Neural cell (in vitro differentiated cells): ENCODE measurements around the gene EPOP. TPM values are rescaled to one million over a fixed set of nuclear protein-coding genes. Genes with fewer than 3 reads are reported as not detected.

Experiments used
- H2AFZ ChIP-seq: fragments of 200-600, 300-800 bp; sonication (generic), shearing (Covaris generic); 2 replicates; pipeline ENCODE4 v1.6.0; 2014; ENCODE audit warnings: low read depth, mild to moderate bottlenecking, antibody characterized with exemption, low read length, moderate library complexity
- H3F3A ChIP-seq: fragments of 200-600 bp; shearing (Covaris generic); 2 replicates; pipeline ENCODE4 v1.6.1; 2016; ENCODE audit warnings: mild to moderate bottlenecking, moderate library complexity, mixed read lengths, antibody characterized with exemption, low read length; ENCODE audit not compliant: insufficient read depth, poor library complexity, severe bottlenecking
- H3K27ac ChIP-seq: fragments of 200-600, 300-800 bp; sonication (generic), shearing (Covaris generic); 2 replicates; pipeline ENCODE4 v1.5.1; 2014; ENCODE audit warnings: mild to moderate bottlenecking, low read length, moderate library complexity
- H3K27me3 ChIP-seq: fragments of 300-800, 200-600 bp; sonication (generic), shearing (Covaris generic); 2 replicates; pipeline ENCODE4 v1.6.0; 2014; ENCODE audit warnings: mild to moderate bottlenecking, low read depth, low read length, moderate library complexity; ENCODE audit not compliant: insufficient read depth
- H3K36me3 ChIP-seq: fragments of 300-800, 200-600 bp; sonication (generic), shearing (Covaris generic); 2 replicates; pipeline ENCODE4 v1.5.1; 2014; ENCODE audit warnings: mild to moderate bottlenecking, antibody characterized with exemption, low read length, moderate library complexity; ENCODE audit not compliant: insufficient read depth
- H3K4me2 ChIP-seq: fragments of 300-800, 200-600 bp; sonication (generic), shearing (Covaris generic); 2 replicates; pipeline ENCODE4 v1.6.0; 2014; ENCODE audit warnings: mild to moderate bottlenecking, low read length
- H3K4me3 ChIP-seq: fragments of 300-800, 200-600 bp; sonication (generic), shearing (Covaris generic); 2 replicates; pipeline ENCODE4 v1.5.1; 2014; ENCODE audit warnings: mild to moderate bottlenecking, low read length, moderate library complexity
- H3K79me2 ChIP-seq: fragments of 200-600 bp; shearing (Covaris generic); replicated peaks from 2 replicates; pipeline ENCODE4 v1.6.0; 2014; ENCODE audit warnings: mild to moderate bottlenecking, low read length, moderate library complexity; ENCODE audit not compliant: insufficient read depth
- H3K9ac ChIP-seq: fragments of 300-800, 200-600 bp; sonication (generic), shearing (Covaris generic); 2 replicates; pipeline ENCODE4 v1.6.1; 2016; ENCODE audit warnings: mild to moderate bottlenecking, low read length, mixed read lengths
- H3K9me2 ChIP-seq: fragments of 200-600 bp; shearing (Covaris generic); 2 replicates; pipeline ENCODE4 v1.6.1; 2016; ENCODE audit warnings: mild to moderate bottlenecking, low read length, mixed read lengths; ENCODE audit not compliant: insufficient read depth
- H3K9me3 ChIP-seq: fragments of 200-600, 300-800 bp; sonication (generic), shearing (Covaris generic); 2 replicates; pipeline ENCODE4 v1.6.1; 2016; ENCODE audit warnings: mild to moderate bottlenecking, mixed run types, low read length, moderate library complexity, mixed read lengths
- H4K20me1 ChIP-seq: fragments of 200-600 bp; shearing (Covaris generic); 2 replicates; pipeline ENCODE4 v1.6.1; 2016; ENCODE audit warnings: mild to moderate bottlenecking, mixed run types; ENCODE audit not compliant: insufficient read depth
- EP300 ChIP-seq: fragments of 450-650 bp; conservative IDR thresholded peaks from 2 replicates; pipeline ENCODE4 v1.6.1; 2014; ENCODE audit warnings: antibody characterized with exemption, mild to moderate bottlenecking, moderate library complexity; ENCODE audit not compliant: poor library complexity, severe bottlenecking
- EZH2 ChIP-seq: fragments of 200-600, 300-800 bp; shearing (Covaris generic), sonication (generic); IDR thresholded peaks from 2 replicates; pipeline ENCODE4 v1.6.1; 2014; ENCODE audit warnings: antibody characterized with exemption, low read length, borderline replicate concordance, mild to moderate bottlenecking; ENCODE audit not compliant: insufficient read depth, poor library complexity, severe bottlenecking
- MXI1 ChIP-seq: fragments of 450-650 bp; conservative IDR thresholded peaks from 2 replicates; pipeline ENCODE4 v1.6.1; 2014; ENCODE audit warnings: antibody characterized with exemption, mild to moderate bottlenecking; ENCODE audit not compliant: poor library complexity, severe bottlenecking
- POLR2AphosphoS5 ChIP-seq: IDR thresholded peaks from 2 replicates; pipeline ENCODE4 v1.6.1; 2012
- RAD21 ChIP-seq: fragments of 450-650 bp; conservative IDR thresholded peaks from 2 replicates; pipeline ENCODE4 v1.6.1; 2014; ENCODE audit warnings: antibody characterized with exemption, mild to moderate bottlenecking, moderate library complexity
- SMC3 ChIP-seq: fragments of 450-650 bp; conservative IDR thresholded peaks from 2 replicates; pipeline ENCODE4 v1.6.1; 2014; ENCODE audit warnings: antibody characterized with exemption, mild to moderate bottlenecking, moderate library complexity; ENCODE audit not compliant: poor library complexity
- TAF1 ChIP-seq: IDR thresholded peaks from 2 replicates; pipeline ENCODE4 v1.6.1; 2012; ENCODE audit warnings: low read depth
- polyA plus RNA-seq: library from polyadenylated mRNA; depleted of rRNA; stranded (reverse); fragments of >200 nt; gene quantifications from 2 replicates; pipeline ENCODE4 v1.2.3, GENCODE V29; 2014
- TF ChIP-seq, protein P1 (sequence below): fragments of 450-650 bp; IDR thresholded peaks from 2 replicates; pipeline ENCODE4 v1.5.1; 2014; ENCODE audit warnings: antibody characterized with exemption, mild to moderate bottlenecking, moderate library complexity; ENCODE audit not compliant: poor library complexity, severe bottlenecking
- TF ChIP-seq, protein P2 (sequence below): IDR thresholded peaks from 2 replicates; pipeline ENCODE4 v1.6.1; 2012; ENCODE audit warnings: borderline replicate concordance

EPOP gene
- polyA plus RNA-seq, 1 donor from 2014 or later = 1.1 TPM

DNA sequence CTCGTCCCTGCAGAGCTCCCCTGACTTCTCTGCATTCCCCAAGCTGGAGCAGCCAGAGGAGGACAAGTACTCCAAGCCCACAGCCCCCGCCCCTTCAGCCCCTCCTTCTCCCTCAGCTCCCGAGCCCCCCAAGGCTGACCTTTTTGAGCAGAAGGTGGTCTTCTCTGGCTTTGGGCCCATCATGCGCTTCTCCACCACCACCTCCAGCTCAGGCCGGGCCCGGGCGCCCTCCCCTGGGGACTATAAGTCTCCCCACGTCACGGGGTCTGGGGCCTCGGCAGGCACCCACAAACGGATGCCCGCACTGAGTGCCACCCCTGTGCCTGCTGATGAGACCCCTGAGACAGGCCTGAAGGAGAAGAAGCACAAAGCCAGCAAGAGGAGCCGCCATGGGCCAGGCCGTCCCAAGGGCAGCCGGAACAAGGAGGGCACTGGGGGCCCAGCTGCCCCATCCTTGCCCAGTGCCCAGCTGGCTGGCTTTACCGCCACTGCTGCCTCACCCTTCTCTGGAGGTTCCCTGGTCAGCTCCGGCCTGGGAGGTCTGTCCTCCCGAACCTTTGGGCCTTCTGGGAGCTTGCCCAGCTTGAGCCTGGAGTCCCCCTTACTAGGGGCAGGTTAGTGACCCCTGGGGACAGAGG lies 41.7 kb upstream of the EPOP start:
- Histone ChIP-seq H3F3A (no peaks in the 10 kb centered on the region), H3K4me2 (no peak overlapping the region), H3K27me3 (no peaks in the 10 kb centered on the region), H3K9ac (no peak overlapping the region), H3K79me2 (no peaks in the 10 kb centered on the region), H3K9me3 (no peaks in the 10 kb centered on the region), H2AFZ (no peak overlapping the region), H3K27ac (no peak overlapping the region), H4K20me1 (no peaks in the 10 kb centered on the region), H3K36me3 (no peaks in the 10 kb centered on the region), H3K9me2 (no peaks in the 10 kb centered on the region), H3K4me3 (no peak overlapping the region)
- TF ChIP-seq MXI1 (no peak), EP300 (no peak), TAF1 (no peak), SMC3 (no peak), POLR2AphosphoS5 (no peak), EZH2 (no peak)
- TF ChIP-seq, protein P1, sequence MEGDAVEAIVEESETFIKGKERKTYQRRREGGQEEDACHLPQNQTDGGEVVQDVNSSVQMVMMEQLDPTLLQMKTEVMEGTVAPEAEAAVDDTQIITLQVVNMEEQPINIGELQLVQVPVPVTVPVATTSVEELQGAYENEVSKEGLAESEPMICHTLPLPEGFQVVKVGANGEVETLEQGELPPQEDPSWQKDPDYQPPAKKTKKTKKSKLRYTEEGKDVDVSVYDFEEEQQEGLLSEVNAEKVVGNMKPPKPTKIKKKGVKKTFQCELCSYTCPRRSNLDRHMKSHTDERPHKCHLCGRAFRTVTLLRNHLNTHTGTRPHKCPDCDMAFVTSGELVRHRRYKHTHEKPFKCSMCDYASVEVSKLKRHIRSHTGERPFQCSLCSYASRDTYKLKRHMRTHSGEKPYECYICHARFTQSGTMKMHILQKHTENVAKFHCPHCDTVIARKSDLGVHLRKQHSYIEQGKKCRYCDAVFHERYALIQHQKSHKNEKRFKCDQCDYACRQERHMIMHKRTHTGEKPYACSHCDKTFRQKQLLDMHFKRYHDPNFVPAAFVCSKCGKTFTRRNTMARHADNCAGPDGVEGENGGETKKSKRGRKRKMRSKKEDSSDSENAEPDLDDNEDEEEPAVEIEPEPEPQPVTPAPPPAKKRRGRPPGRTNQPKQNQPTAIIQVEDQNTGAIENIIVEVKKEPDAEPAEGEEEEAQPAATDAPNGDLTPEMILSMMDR = no peak
- TF ChIP-seq, protein P2, sequence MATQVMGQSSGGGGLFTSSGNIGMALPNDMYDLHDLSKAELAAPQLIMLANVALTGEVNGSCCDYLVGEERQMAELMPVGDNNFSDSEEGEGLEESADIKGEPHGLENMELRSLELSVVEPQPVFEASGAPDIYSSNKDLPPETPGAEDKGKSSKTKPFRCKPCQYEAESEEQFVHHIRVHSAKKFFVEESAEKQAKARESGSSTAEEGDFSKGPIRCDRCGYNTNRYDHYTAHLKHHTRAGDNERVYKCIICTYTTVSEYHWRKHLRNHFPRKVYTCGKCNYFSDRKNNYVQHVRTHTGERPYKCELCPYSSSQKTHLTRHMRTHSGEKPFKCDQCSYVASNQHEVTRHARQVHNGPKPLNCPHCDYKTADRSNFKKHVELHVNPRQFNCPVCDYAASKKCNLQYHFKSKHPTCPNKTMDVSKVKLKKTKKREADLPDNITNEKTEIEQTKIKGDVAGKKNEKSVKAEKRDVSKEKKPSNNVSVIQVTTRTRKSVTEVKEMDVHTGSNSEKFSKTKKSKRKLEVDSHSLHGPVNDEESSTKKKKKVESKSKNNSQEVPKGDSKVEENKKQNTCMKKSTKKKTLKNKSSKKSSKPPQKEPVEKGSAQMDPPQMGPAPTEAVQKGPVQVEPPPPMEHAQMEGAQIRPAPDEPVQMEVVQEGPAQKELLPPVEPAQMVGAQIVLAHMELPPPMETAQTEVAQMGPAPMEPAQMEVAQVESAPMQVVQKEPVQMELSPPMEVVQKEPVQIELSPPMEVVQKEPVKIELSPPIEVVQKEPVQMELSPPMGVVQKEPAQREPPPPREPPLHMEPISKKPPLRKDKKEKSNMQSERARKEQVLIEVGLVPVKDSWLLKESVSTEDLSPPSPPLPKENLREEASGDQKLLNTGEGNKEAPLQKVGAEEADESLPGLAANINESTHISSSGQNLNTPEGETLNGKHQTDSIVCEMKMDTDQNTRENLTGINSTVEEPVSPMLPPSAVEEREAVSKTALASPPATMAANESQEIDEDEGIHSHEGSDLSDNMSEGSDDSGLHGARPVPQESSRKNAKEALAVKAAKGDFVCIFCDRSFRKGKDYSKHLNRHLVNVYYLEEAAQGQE = no peak

DNA sequence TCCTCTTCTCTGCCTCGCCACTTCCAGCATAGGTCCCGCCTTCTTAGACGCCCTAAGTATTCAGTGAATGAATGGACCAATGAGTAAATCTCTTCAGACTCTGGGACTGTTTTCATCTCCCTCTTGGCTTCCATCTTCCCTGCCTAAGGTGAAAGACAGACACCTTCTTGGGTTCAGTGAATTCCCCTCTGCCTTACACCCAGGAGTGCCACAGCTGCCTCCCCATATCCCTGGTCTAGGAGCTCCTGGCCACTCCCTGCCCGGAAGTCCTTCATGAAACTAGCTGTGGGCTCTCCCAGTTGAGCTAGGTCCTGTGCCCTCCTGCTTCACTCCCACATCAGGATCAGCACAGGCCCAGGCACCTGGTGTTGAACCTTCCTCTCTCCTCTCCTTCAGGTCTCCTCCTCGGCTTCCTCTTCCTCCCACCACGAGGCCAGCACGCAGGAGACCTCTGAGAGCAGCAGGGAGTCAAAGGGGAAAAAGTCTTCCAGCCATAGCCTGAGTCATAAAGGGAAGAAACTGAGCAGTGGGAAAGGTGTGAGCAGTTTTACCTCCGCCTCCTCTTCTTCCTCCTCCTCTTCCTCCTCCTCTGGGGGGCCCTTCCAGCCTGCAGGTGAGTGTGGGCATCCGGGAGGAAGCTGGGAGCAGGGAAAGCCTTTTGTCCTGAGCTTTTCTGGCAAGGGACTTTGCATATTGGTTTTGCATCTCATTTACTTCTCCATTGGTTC lies 40.6 kb upstream of the EPOP start:
- TF ChIP-seq EZH2 = no peak
- no peak for TF ChIP-seq MXI1
- TF ChIP-seq SMC3 = no peak
- no peak for TF ChIP-seq POLR2AphosphoS5
- no peak for TF ChIP-seq TAF1
- no peak for TF ChIP-seq RAD21
- no peak for TF ChIP-seq EP300
- TF ChIP-seq, protein P1 = no peak
- TF ChIP-seq, protein P2 = no peak
- Histone ChIP-seq H3K27me3 (no peaks in the 10 kb centered on the region), H3K79me2 (no peaks in the 10 kb centered on the region), H2AFZ (no peak overlapping the region), H3K9ac (no peak overlapping the region), H3K27ac (no peak overlapping the region), H3K4me3 (no peak overlapping the region), H4K20me1 (no peaks in the 10 kb centered on the region), H3K4me2 (no peak overlapping the region), H3K9me3 (no peaks in the 10 kb centered on the region), H3K9me2 (no peaks in the 10 kb centered on the region), H3F3A (no peaks in the 10 kb centered on the region), H3K36me3 (no peaks in the 10 kb centered on the region)
